ENCODE measurements around the gene CDH23.

The CDH23 gene

DNA sequence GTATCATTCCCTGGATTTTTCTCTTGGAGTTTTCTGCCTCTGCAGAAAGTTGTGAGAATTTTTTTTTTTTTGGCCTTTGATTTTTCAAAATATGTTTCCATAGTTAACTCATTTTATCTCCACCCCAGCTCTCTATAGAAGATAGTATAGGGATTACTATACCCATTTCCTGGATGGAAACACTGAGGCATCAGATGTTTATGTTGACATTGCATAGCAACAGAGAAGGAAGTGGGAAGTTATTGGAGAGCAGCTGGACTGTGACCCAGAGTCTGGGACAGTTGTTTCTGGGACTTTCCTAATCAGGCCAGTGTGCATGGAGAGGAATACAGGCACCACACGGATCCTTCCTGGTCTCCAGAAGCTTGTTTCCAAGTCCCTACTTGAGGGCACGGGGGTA is 158.0 kb downstream of the CDH23 start:
- DNase-seq (ENCODE audit: low read depth in 3 of 3, low spot score in 1 of 3): no peak

- DNase-seq (ENCODE audit: low read depth in 3 of 3, low spot score in 1 of 3): no peak
Observed at GRCh38 chr10:71555087-71555723, 158.5 kb downstream of the CDH23 start.

GRCh38 chr10:71555724-71556119 is 159.0 kb downstream of the CDH23 start:
- no peak for DNase-seq (ENCODE audit: low read depth in 3 of 3, low spot score in 1 of 3)

DNA sequence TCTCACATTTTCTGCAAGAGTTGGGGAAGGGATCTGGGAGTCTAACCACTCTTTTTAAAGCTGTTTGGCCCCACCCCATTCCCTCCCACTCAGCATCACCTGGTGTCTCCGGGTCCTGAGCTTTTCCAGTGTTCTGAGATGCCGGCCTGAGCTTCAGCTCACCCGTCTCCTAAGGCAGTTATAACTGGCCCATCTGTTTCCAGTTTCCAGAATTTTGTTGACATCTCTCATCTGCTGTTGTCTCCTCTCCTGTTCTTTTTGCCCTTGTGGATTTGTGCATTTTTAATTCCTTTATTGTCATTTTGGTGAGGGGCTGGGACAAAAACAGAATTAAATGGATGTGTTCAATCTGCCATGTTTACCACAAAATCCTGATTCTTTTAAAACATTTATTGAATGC is 162.3 kb downstream of the CDH23 start:
- no peak for DNase-seq (ENCODE audit: low read depth in 3 of 3, low spot score in 1 of 3)

DNA sequence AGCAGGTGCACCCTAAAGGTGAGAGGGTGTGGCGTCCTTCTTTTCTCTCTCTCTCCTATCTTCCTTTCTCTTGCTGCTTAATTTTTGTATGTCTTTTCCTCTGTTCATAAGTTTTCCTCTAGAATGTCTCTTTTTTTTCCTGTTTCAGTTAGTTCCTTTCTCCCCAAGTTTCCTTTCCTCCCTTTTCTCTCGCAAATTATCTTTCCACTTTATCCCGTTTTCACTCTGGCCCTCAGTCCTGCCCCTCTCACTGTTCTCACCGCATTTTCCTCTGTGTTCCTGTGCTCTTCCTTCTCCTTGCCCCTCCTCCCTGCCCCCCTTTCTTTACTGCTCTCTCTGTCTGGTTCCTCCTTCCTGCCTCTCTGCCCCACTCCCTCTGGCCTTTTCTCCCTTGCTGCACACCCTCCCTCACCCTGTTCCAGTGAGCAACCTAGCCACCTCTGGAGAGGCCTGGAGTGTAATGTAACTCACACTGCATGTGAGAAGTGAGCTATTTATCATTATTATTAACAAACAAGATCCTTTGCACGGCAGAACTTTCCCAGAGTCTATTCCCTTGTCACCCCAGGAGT is 164.4 kb downstream of the CDH23 start:
- no peak for DNase-seq (ENCODE audit: low read depth in 3 of 3, low spot score in 1 of 3)

GRCh38 chr10:71562181-71562580 is 165.5 kb downstream of the CDH23 start:
- no peak for DNase-seq (ENCODE audit: low read depth in 3 of 3, low spot score in 1 of 3)

- no peak for DNase-seq (ENCODE audit: low read depth in 3 of 3, low spot score in 1 of 3)
Observed at GRCh38 chr10:71562904-71563303, 166.2 kb downstream of the CDH23 start.

GRCh38 chr10:71564194-71564820 is 167.6 kb downstream of the CDH23 start:
- no peak for DNase-seq (ENCODE audit: low read depth in 3 of 3, low spot score in 1 of 3)

DNA sequence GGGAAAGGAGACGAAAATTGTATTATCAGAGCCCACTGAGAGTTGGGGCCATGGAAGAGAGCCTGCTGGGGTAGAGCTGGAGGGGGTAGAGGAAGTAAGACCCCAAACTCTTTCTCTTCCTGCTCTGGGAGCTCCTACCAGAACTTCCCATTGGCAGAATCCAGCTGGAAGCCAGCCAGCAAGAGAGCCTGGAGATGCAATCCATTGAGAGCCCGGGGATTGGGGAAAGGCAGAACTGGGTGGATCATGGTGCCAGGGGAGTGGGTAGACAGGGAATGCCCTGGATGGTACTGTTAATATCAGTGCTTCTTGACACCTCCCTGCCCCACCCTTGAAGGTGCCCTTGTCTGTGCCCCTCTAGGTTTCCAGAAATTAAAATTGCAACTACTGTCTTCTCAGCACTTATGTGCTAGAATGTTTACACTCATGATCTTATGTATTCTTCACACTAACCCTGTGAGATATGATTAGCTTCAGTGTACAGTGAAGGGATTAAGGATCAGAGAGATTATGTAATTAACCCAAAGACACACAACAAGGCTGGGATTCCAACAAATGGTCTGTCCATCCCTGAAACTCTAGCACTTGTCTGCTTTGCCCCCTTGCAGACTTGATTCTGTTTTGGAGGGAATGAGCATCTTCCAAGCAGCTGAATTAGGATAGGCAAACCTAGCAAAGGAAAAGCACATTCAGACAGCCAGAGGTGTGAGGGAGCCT is 168.7 kb downstream of the CDH23 start:
- DNase-seq (ENCODE audit: low read depth in 3 of 3, low spot score in 1 of 3): no peak

DNA sequence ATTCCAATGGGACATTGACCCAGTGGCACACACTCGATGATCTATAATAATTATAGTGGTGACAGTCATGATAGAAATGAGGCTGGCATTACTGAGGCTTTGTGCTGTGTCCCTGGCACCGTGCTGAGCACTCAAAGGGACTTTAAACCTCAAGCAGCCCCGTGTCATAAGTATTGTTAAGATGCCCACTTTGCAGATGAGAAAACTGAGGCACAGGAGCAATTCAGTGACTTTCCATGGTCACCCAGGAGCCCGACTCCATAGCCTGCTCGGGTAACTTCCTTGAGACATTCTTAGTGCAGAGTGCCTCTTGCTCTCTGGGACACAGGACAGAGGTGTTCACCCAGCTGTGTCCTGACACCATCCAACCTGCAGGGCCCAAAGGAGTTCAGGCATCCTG is 170.3 kb downstream of the CDH23 start:
- DNase-seq (ENCODE audit: low read depth in 3 of 3, low spot score in 1 of 3): no peak

DNA sequence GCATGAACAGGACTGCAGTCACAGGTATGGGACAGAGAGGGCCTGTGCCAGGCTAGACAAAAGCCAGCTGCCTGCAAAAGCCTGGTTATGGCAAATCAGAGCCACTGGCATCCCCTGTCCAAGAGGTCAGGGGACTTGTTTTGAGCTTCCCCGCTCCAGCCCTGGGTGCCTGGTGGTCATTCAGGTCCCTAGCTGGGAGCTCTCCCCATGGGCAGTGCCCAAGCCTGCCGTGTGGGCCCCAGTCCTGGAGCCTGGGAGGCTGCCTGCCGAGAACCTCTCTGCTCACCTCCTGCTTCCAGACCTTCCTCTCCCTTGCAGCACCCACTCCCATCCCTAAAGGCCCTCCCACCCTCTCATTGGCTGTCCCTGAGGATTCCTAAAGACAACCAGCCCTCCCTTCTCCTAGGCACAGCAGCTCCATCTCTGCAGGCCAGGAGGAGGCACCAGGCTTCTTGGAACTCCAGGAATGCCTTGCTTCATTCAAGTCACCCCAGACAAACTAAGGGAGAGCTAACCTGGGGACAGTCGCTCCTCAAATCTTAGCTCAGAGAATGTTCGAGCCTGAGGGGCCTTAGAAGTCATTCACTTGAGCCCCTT is 172.3 kb downstream of the CDH23 start:
- no peak for DNase-seq (ENCODE audit: low read depth in 3 of 3, low spot score in 1 of 3)

DNA sequence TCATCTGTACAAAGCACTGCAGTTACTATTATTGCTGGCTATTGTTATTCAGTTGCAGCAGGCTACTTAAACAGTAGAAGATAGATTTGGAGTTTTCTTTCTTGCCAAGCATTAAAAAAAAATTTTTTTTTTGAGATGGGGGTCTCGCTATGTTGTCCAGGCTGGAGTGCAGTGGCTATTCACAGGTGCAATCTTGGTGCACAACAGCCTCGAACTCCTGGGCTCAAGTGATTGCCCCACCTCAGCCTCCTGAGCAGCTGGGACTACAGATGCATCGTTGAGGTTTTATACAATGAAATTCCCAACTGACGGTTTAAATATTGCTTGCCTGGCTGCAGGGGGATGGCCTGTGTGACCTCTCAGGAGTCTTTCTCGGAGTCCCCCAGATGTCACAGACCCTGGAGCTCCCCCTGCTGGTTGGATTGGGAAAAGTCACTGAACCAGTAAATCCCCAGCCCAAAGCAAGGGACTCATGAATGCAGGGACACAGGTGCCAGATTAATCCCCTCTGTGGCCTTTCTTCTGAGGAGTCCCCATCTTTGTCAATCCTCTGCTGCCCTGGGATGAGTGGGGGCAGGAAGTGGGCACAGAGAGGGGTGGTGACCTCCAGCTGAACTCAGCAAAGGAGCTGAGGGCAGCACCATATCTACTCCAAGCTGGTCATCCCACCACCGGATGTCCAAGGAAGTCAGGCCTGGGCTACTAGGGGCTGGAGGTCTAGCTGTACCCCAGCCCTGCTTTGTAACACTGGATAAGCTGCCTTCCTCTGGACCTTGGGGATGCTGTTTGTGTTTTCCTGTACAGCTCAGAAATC is 173.3 kb downstream of the CDH23 start:
- DNase-seq (ENCODE audit: low read depth in 3 of 3, low spot score in 1 of 3): peak; percentile 47 to 69 (median 53)

GRCh38 chr10:71571460-71572175 is 174.9 kb downstream of the CDH23 start:
- no peak for DNase-seq (ENCODE audit: low read depth in 3 of 3, low spot score in 1 of 3)

- no peak for DNase-seq (ENCODE audit: low read depth in 3 of 3, low spot score in 1 of 3)
Observed at GRCh38 chr10:71572962-71573361, 176.2 kb downstream of the CDH23 start.

GRCh38 chr10:71573562-71574518 is 177.1 kb downstream of the CDH23 start:
- DNase-seq (ENCODE audit: low read depth in 3 of 3, low spot score in 1 of 3): no peak

- no peak for DNase-seq (ENCODE audit: low read depth in 3 of 3, low spot score in 1 of 3)
Observed at GRCh38 chr10:71575451-71575850, 178.7 kb downstream of the CDH23 start.

- no peak for DNase-seq (ENCODE audit: low read depth in 3 of 3, low spot score in 1 of 3)
Observed at GRCh38 chr10:71575934-71576801, 179.4 kb downstream of the CDH23 start.

- no peak for DNase-seq (ENCODE audit: low read depth in 3 of 3, low spot score in 1 of 3)
Observed at GRCh38 chr10:71576842-71577241, 180.1 kb downstream of the CDH23 start.

Measured in stimulated activated CD4-positive, alpha-beta T cell treated with anti-CD3 and anti-CD28 coated beads, TNF-alpha, amount 100 ng/mL, for 1 hour (primary cell).